Activated T-helper 1 cell treated with anti-CD3 and anti-CD28 coated beads, Interleukin-2, amount 50 U/mL, for 16 hours (primary cell): Measurements from ENCODE around the gene CAPN15.
"Not testable (repeated sequence)": the region's sequence is repeated elsewhere in the genome, so short reads cannot be mapped to it uniquely, and the experiment has no call there.

ENCODE experiments used
- DNase-seq, 2 donors: peaks; one replicate each; pipeline ENCODE4 v3.0.0-alpha.2; 2020; ENCODE audit warnings: low read depth in 1 of 2, low spot score in 1 of 2

CAPN15 gene

DNA sequence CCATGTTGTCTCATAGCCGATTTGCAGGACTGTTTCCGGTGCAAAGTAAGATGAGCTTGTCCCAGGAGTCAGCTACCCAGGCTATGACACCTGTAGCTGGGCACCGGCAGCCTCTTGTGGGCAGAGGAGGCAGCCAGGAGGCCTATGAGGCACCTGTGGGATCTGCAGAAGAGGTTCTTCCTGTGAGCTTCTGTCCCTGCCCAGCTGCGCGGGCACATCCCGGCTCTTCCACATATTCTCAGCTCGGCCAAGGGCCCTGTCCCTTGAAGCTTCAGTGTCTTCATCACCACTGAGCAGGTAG is 21.3 kb upstream of the CAPN15 start:
- DNase-seq: no peak

- not testable (repeated sequence) for DNase-seq
Measured at GRCh38 chr16:507527-507926, 20.0 kb upstream of the CAPN15 start.

DNA sequence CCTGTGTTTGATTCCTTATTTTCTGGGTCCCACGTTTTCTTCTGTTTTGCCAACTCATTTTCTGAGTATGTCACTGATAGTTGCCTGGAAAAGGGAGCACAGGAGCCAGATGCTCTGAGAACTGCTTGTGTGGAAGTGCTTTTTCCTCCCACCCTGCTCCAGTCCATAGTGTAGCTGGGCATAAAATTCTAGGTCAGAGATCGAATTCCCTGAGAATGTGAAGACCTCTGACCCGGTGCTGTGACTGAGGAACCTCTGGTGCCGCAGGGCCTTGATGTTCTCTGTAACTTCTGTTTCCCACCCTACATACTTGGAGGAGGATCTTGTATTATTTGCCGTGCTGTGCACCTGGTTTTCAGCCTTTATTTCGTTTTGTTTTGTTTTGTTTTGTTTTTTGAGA is 19.5 kb upstream of the CAPN15 start:
- no peak for DNase-seq

GRCh38 chr16:508884-509736 is 18.4 kb upstream of the CAPN15 start:
- no peak for DNase-seq

DNA sequence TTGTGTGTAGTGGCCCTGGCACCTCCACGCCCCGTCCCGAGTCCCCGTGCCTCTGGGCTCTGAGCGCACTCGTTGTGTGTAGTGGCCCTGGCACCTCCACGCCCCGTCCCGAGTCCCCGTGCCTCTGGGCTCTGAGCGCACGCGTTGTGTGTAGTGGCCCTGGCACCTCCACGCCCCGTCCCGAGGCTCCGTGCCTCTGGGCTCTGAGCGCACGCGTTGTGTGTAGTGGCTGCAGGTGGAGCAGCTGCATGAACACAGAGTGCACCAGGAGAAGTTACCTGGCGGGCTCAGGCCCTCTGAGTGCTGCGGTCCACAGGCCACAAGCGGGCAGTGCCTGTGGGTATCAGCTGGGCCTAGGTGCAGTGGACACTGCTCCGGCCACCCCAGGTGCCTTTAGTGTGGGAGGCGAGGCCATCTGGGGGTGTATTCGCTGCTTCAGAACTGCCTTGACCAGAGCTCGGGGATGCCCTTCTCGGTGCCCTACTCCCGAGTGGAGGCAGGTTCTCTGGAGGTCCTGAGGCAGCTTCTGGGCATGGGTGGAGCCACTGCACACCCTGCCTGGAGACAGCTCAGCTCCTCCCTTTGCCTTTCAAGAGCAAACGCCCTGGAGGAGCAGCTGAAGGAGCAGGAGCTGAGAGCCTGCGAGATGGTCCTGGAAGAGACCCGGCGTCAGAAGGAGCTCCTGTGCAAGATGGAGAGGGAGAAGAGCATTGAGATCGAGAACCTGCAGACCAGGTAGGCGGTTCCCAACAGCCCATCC is 17.3 kb upstream of the CAPN15 start:
- no peak for DNase-seq

DNA sequence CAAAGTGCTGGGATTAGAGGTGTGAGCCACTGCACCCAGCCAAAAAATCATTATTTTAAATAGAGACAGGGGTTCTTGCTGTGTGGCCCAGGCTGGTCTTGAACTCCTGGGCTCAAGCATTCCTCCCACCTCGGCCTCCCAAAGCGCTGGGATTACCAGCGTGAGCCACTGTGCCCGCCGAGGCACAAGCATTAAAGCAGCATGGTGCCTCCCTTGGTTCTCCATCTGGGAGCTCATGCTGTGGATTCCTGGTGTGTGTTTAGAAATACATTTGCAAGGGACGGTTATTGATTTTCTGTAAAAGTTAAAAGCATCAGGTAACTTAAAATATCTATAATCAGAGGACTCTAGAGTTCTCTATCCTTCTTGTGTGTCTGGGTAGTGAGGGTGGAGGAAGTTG is 14.7 kb upstream of the CAPN15 start:
- DNase-seq: no peak

DNA sequence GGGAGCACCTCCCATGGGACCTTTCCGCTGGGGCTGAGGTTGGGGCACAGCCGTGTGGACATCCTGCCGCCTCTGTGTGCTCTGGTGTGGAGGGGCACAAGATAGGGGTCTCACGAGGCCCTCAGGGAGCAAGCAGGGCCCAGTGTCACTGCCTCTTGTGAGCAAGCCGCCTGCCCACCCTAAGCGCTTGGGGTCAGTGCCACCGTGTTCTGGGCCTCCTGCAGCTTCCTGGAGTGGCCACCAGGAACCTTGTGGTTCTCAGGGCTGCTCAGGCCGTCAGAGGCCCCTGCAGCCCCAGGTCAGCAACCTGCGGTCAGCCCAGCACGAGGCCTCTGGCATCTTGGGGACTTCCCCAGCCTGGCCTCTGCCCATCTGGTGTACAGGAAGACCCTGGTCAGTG is 13.6 kb upstream of the CAPN15 start:
- DNase-seq: no peak

DNA sequence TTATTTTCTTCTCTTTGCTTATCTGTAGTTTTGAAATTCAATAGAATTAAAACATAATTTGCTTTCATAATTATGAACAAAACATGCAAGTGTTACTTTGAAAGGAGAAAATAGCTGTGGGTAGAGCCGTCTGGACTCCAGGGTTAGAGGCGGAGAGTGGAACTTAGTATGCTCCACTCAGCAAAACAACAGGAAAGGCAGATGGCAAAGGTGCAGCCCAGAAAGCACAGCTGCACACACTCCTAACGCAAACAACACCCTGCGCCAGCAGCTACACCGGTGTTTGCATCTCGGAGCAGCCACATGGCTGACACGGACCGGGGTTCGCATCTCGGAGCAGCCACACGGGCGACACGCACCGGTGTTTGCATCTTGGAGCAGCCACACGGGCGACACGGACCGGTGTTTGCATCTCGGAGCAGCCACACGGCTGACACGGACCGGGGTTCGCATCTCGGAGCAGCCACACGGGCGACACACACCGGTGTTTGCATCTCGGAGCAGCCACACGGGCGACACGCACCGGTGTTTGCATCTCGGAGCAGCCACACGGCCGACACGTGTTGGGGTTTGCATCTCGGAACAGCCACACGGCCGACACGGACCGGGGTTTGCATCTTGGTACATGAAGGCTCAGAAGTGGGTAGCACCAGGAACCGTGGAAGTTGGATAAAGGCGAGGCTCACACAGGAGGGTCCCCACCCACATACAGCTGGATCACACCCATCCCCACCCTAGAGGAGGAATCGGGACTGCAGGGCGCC is 12.2 kb upstream of the CAPN15 start:
- no peak for DNase-seq

GRCh38 chr16:515939-516226 is 11.6 kb upstream of the CAPN15 start:
- DNase-seq: no peak

GRCh38 chr16:516301-516700 is 11.2 kb upstream of the CAPN15 start:
- no peak for DNase-seq

DNA sequence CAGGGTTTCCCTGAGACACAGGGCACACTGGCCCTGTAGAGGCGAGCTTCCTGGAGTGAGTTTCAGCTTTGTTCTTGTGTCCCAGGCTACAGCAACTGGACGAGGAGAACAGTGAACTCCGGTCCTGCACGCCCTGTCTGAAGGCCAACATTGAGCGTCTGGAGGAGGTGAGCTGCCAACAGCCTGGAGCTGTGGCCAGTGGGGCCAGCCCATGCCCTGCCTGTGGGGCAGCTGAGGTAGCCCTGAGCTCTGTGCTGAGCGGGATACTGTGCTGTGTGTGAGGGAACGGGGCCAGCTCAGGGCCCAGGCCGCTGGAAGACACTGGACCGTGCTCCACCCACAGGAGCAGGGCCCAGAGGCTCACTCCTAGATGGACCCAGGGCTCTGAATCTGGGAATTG is 8.7 kb upstream of the CAPN15 start:
- no peak for DNase-seq

- DNase-seq: no peak
Measured at GRCh38 chr16:519425-519824, 8.1 kb upstream of the CAPN15 start.

DNA sequence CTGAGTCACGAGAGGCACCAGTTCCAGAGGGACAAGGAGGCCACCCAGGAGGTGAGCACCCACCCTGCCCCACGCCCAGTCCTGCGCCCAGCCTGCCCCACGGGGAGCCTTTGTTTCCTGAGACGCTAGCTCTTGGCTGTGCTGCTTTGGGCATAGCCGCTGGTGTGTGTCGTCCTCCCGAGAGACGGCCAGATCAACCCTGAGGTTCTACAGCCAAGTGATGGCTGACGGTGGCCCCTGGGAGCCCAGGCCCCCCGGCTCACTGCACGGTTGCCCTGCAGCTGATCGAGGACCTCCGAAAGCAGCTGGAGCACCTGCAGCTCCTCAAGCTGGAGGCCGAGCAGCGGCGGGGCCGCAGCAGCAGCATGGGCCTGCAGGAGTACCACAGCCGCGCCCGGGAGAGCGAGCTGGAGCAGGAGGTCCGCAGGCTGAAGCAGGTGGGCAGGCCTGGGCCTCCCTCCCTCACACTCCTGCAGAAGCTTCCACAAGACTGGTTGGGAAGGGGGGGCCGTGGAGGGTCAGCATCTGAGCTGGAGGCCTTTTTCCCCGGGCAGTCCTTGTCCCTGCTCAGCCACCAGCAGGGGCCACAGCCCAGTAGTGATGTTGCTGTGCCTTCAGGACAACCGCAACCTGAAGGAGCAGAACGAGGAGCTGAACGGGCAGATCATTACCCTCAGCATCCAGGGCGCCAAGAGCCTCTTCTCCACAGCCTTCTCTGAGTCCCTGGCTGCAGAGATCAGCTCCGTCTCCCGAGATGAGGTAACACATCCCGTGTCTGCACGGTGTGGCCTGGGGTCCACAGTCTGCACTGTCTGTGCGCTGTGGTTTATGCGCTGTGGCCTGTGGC is 7.4 kb upstream of the CAPN15 start:
- DNase-seq: no peak

DNA sequence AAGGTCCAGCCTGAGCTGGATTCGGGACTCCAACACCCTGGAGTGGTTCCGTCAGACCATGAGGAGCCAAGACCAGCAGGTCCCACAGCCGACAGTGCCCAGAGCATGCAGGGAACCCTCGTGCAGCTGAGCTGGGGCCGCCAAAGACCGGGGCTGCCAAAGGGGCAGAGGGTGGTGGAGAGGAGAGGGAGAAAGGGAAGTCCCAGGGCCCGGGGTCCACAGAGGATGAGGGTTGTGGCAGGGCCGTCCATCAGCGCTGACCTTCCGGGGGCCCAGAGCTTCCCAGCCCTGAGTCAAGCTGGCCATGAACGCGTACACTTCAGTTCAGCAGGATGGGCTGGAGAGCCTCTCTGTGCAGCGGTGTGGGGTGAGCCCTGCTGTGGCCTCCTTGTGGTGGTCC is 6.7 kb upstream of the CAPN15 start:
- DNase-seq: no peak

GRCh38 chr16:521381-522210 is 5.9 kb upstream of the CAPN15 start:
- DNase-seq: no peak

GRCh38 chr16:522320-523096 is 5.0 kb upstream of the CAPN15 start:
- DNase-seq: no peak

DNA sequence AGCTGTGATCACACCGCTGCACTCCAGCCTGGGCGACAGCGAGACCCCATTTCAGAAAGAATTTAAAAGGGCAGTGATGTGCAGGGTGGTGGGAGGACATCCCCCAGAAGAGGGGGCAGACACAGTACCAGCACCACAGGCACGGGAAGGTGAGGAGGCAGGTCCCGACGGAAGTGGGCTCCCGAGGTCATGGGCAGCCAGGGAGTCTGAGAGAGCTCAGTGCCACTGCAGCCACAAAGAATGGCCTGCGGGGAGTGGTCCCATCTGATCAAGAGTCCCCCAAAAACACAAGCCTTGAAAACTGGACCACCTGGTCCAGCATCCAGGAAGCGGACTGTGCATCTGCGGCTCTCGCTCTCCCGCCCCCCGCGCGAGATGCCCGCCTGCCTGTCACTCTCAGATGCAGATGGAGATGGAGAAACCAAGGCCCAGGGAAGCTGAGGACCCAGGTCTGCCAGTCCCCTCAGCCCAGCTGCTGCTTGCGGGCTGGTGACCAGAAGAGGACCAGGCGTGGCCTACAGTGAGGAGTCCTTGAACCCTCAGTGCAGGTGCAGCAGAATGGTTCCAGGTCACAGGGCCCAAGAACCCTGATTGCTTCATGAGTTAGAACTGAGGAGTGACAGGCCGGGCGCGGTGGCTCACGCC is 4.3 kb upstream of the CAPN15 start:
- no peak for DNase-seq

- DNase-seq: no peak
Measured at GRCh38 chr16:524274-525040, 3.1 kb upstream of the CAPN15 start.
